Trophoblast cell (in vitro differentiated cells and primary cell): ENCODE results near the gene EFHC1.

ENCODE experiments used
- DNase-seq, 2 donors: peaks; one replicate each; pipeline ENCODE4 v3.0.0-alpha.2; 2016
- H2AFZ ChIP-seq: 2 replicates; pipeline ENCODE4 v1.6.1; 2013; ENCODE audit warnings: low read length, moderate library complexity, mild to moderate bottlenecking; ENCODE audit not compliant: insufficient read depth, poor library complexity
- H2AK5ac ChIP-seq: 2 replicates; pipeline ENCODE4 v1.6.1; 2013; ENCODE audit warnings: mild to moderate bottlenecking, low read length
- H2BK120ac ChIP-seq: 2 replicates; pipeline ENCODE4 v1.6.1; 2013; ENCODE audit warnings: low read length, mild to moderate bottlenecking, moderate library complexity; ENCODE audit not compliant: insufficient read depth, poor library complexity
- H2BK12ac ChIP-seq: 2 replicates; pipeline ENCODE4 v1.6.1; 2013; ENCODE audit warnings: mild to moderate bottlenecking, low read length, moderate library complexity
- H2BK5ac ChIP-seq: 2 replicates; pipeline ENCODE4 v1.6.1; 2013; ENCODE audit warnings: low read length, low read depth, moderate library complexity, mild to moderate bottlenecking; ENCODE audit not compliant: poor library complexity
- H3K14ac ChIP-seq: 2 replicates; pipeline ENCODE4 v1.6.1; 2013; ENCODE audit warnings: mild to moderate bottlenecking, low read length
- H3K18ac ChIP-seq: 2 replicates; pipeline ENCODE4 v1.6.1; 2013; ENCODE audit warnings: mild to moderate bottlenecking, low read length
- H3K23ac ChIP-seq: 2 replicates; pipeline ENCODE4 v1.6.1; 2013; ENCODE audit warnings: low read length
- H3K27ac ChIP-seq: 2 replicates; pipeline ENCODE4 v1.5.1; 2013; ENCODE audit warnings: low read depth, mild to moderate bottlenecking, inconsistent platforms, low read length, moderate library complexity
- H3K27me3 ChIP-seq: 2 replicates; pipeline ENCODE4 v1.6.1; 2013; ENCODE audit warnings: inconsistent platforms, mild to moderate bottlenecking, low read length, moderate library complexity; ENCODE audit not compliant: insufficient read depth
- H3K36me3 ChIP-seq, 2 experiments: 1 replicate in 1 of 2; 2 replicates in 1 of 2; pipeline ENCODE4 v1.6.1; 2013; ENCODE audit warnings: low read length in 2 of 2, mild to moderate bottlenecking in 2 of 2, moderate library complexity in 1 of 2; ENCODE audit not compliant: insufficient read depth in 2 of 2, control insufficient read depth in 1 of 2
- H3K4ac ChIP-seq: 2 replicates; pipeline ENCODE4 v1.6.1; 2013; ENCODE audit warnings: low read depth, mild to moderate bottlenecking, low read length, moderate library complexity
- H3K4me1 ChIP-seq, 2 experiments: 1 replicate in 1 of 2; 2 replicates in 1 of 2; pipeline ENCODE4 v1.6.1; 2013; ENCODE audit warnings: low read length in 2 of 2, mild to moderate bottlenecking in 2 of 2, moderate library complexity in 1 of 2; ENCODE audit not compliant: insufficient read depth in 2 of 2, control insufficient read depth in 1 of 2
- H3K4me2 ChIP-seq: 2 replicates; pipeline ENCODE4 v1.6.1; 2013; ENCODE audit warnings: inconsistent platforms, mild to moderate bottlenecking, low read length, moderate library complexity
- H3K4me3 ChIP-seq: 2 replicates; pipeline ENCODE4 v1.5.1; 2013; ENCODE audit warnings: mild to moderate bottlenecking, low read depth, low read length, inconsistent platforms
- H3K79me1 ChIP-seq: one replicate; pipeline ENCODE4 v1.6.1; 2013; ENCODE audit warnings: low read length
- H3K79me2 ChIP-seq: 2 replicates; pipeline ENCODE4 v1.6.1; 2013; ENCODE audit warnings: low read length, mild to moderate bottlenecking; ENCODE audit not compliant: control insufficient read depth, insufficient read depth, poor library complexity
- H3K9ac ChIP-seq: 2 replicates; pipeline ENCODE4 v1.6.1; 2013; ENCODE audit warnings: mild to moderate bottlenecking, low read length
- H3K9me3 ChIP-seq: 2 replicates; pipeline ENCODE4 v1.6.1; 2013; ENCODE audit warnings: low read depth, mild to moderate bottlenecking, control low read depth, inconsistent platforms, low read length; ENCODE audit not compliant: insufficient read depth
- H4K12ac ChIP-seq: 2 replicates; pipeline ENCODE4 v1.6.1; 2013; ENCODE audit warnings: low read depth, mild to moderate bottlenecking, low read length, moderate library complexity
- H4K8ac ChIP-seq: 2 replicates; pipeline ENCODE4 v1.6.1; 2013; ENCODE audit warnings: low read depth, mild to moderate bottlenecking, low read length, moderate library complexity
- H4K91ac ChIP-seq: one replicate; pipeline ENCODE4 v1.6.1; 2013; ENCODE audit warnings: low read depth, mild to moderate bottlenecking, low read length, moderate library complexity
- WGBS: extraction: QIAGEN DNeasy Blood & Tissue Kit; methylation state at CpG from one replicate; pipeline ENCODE4 v1.1.7; 2013; ENCODE audit warnings: missing lambda C conversion rate; ENCODE audit not compliant: insufficient read length, insufficient coverage; ENCODE audit errors: extremely low coverage; 5-methylcytosine and 5-hydroxymethylcytosine counted together

Gene EFHC1

DNA sequence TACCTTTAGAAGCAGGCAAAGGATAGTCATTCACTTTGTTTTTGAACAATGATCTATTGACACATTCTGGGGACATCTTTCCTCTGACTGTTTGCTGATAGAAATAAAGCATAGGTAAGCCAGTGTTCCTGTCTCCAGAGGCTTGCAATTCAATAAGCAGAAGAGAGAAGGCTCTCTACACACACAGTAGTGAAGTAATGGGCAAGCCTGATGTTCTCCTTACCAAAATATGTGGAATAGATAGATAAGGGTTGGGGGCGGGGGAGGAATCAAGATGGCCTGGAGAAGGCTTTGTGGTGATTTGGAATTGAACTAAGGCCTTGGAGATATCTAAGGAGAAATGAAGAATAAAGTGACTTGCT is 30.9 kb upstream of the EFHC1 start:
- H3K4me3 ChIP-seq, result no peak overlapping the region
- no CpG with 5 or more reads among the region's 1 CpG for WGBS
- H3K18ac ChIP-seq, result no peak overlapping the region
- no peaks in the 10 kb centered on the region for H3K27me3 ChIP-seq
- H3K27ac ChIP-seq, result no peak overlapping the region
- H3K4me2 ChIP-seq, result no peak overlapping the region
- H2AK5ac ChIP-seq, result no peak overlapping the region
- no peak overlapping the region for H2BK5ac ChIP-seq
- H4K91ac ChIP-seq, result no peak overlapping the region
- no peaks in the 10 kb centered on the region for H3K79me2 ChIP-seq
- H4K12ac ChIP-seq, result no peak overlapping the region
- H3K14ac ChIP-seq, result no peak overlapping the region
- H2AFZ ChIP-seq, result no peak overlapping the region
- no peak overlapping the region for H2BK120ac ChIP-seq
- DNase-seq, result no peak
- no peaks in the 10 kb centered on the region for H3K4me1 ChIP-seq
- H4K8ac ChIP-seq, result no peak overlapping the region
- H3K4ac ChIP-seq, result no peak overlapping the region
- no peak overlapping the region for H2BK12ac ChIP-seq
- no peaks in the 10 kb centered on the region for H3K9me3 ChIP-seq
- peaks cover 8 to 10% of the 10 kb centered on the region in 2 experiments for H3K36me3 ChIP-seq
- no peak overlapping the region for H3K23ac ChIP-seq
- H3K9ac ChIP-seq, result no peak overlapping the region
- H3K79me1 ChIP-seq, result no peaks in the 10 kb centered on the region

DNA sequence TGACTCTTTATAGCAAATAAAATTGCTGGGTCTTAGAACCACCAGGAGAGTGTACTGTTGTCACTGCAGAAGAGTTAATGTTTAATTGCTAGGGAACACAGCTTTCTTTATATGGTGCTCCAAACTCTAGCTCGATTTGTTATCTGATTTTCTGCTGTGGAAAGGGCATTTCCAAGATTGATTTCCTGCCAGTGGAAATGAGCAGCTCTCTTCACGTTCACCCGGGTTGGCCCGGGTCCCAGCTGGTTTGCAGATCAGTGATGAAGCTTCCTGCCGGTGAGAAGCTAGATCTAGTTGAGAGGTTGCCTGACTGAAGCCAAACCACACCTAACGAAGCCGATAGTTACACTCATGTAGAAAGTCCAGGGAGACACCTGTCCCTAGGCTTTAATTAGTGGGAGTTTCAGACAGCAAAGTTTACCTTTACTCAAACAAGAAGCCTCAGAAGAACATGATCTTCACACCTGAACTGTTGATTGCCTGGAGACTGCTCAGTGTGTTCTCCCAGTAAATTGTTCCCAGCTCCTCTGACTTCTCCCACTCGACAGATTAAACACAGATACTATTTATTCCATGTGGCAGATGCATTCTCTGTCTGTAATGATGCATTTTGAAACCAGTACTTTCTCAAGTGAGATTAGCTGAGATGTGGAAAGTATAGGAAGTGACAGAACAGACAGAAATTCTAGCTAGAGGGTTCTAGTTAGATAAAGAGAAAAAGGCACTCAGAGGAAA is 30.3 kb upstream of the EFHC1 start:
- no peaks in the 10 kb centered on the region for H3K9me3 ChIP-seq
- no peak overlapping the region for H3K4me3 ChIP-seq

DNA sequence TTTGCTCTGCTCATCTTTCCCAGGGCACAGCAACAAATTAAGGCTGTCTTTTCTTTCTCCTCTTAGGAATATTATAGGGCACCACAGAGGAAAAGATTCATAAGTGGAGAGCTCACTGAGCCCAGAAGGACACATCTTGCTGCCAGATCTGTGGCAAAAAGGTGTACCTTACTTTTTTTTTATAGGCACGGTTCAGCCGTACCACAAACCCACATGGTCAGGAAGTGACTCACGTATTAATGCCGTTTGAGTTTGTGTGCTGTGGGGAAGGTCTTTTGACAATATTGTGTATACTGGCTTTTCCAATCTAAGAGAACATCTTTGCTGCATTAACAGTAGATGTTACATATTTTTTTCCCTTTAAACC is 29.8 kb upstream of the EFHC1 start:
- Histone ChIP-seq H3K9me3 (no peaks in the 10 kb centered on the region), H3K23ac (no peak overlapping the region), H3K4me3 (no peak overlapping the region), H2BK5ac (no peak overlapping the region), H2BK120ac (no peak overlapping the region), H3K27ac (no peak overlapping the region), H4K12ac (no peak overlapping the region), H3K14ac (no peak overlapping the region), H2AFZ (no peak overlapping the region), H3K27me3 (no peaks in the 10 kb centered on the region), H4K91ac (no peak overlapping the region), H2AK5ac (no peak overlapping the region), H3K4me2 (no peak overlapping the region), H3K36me3 (peaks cover 8 to 10% of the 10 kb centered on the region in 2 experiments), H3K9ac (no peak overlapping the region), H4K8ac (no peak overlapping the region), H3K18ac (no peak overlapping the region), H3K4ac (no peak overlapping the region), H3K79me1 (no peaks in the 10 kb centered on the region), H3K79me2 (no peaks in the 10 kb centered on the region), H2BK12ac (no peak overlapping the region), H3K4me1 (no peaks in the 10 kb centered on the region)
- DNase-seq, result no peak
- no CpG with 5 or more reads among the region's 4 CpGs for WGBS

More for the DNA sequence above, 30.3 kb upstream of the EFHC1 start:
- Histone ChIP-seq H3K4me1 (no peaks in the 10 kb centered on the region), H3K27ac (no peak overlapping the region), H3K18ac (no peak overlapping the region), H4K12ac (no peak overlapping the region), H3K27me3 (no peaks in the 10 kb centered on the region), H2BK120ac (no peak overlapping the region), H4K8ac (no peak overlapping the region), H2AFZ (no peak overlapping the region), H3K4ac (no peak overlapping the region), H2BK12ac (no peak overlapping the region), H3K23ac (no peak overlapping the region), H3K4me2 (no peak overlapping the region), H3K14ac (no peak overlapping the region), H3K79me2 (no peaks in the 10 kb centered on the region), H2AK5ac (no peak overlapping the region), H3K36me3 (peaks cover 8 to 10% of the 10 kb centered on the region in 2 experiments), H2BK5ac (no peak overlapping the region), H3K79me1 (no peaks in the 10 kb centered on the region), H4K91ac (no peak overlapping the region), H3K9ac (no peak overlapping the region)
- no CpG with 5 or more reads among the region's 8 CpGs for WGBS
- DNase-seq, result no peak

DNA sequence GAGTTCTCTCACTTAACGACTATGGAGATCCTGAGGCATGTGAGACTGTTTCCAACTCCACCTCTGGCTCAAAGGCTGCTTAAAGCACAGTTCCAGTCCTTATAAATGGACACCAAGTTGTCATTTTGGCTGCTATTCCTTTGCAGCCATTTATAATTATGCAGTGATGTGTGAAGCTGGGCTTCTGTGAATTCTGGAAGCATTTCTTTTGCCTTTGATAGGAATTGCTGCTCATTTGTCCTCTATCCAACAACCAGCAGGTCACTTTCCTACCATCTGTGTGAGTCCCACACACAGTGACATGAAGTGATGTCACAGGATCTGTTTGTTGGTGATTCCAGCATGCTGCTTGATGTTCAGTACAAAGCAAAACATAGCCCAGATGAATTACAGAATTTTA is 28.5 kb upstream of the EFHC1 start:
- peaks cover 8 to 10% of the 10 kb centered on the region in 2 experiments for H3K36me3 ChIP-seq
- no peak overlapping the region for H2AK5ac ChIP-seq
- no peak overlapping the region for H2AFZ ChIP-seq
- H4K91ac ChIP-seq, result no peak overlapping the region
- H2BK5ac ChIP-seq, result no peak overlapping the region
- no peak overlapping the region for H3K27ac ChIP-seq
- H3K79me2 ChIP-seq, result no peaks in the 10 kb centered on the region
- no peak overlapping the region for H3K4me3 ChIP-seq
- no peak overlapping the region for H2BK12ac ChIP-seq
- no peak overlapping the region for H2BK120ac ChIP-seq
- no CpG with 5 or more reads among the region's 1 CpG for WGBS
- no peaks in the 10 kb centered on the region for H3K27me3 ChIP-seq
- no peak overlapping the region for H3K23ac ChIP-seq
- H3K79me1 ChIP-seq, result no peaks in the 10 kb centered on the region
- H3K9ac ChIP-seq, result no peak overlapping the region
- no peak overlapping the region for H3K4ac ChIP-seq
- no peaks in the 10 kb centered on the region for H3K9me3 ChIP-seq
- no peak for DNase-seq
- no peak overlapping the region for H3K14ac ChIP-seq
- H3K18ac ChIP-seq, result no peak overlapping the region
- H3K4me2 ChIP-seq, result no peak overlapping the region
- H3K4me1 ChIP-seq, result no peaks in the 10 kb centered on the region
- no peak overlapping the region for H4K12ac ChIP-seq
- H4K8ac ChIP-seq, result no peak overlapping the region
